Activated CD4-positive, alpha-beta T cell treated with anti-CD3 and anti-CD28 coated beads, Interleukin-2, Interleukin-4, amounts not matched to agents 100 ng/mL and 50 ng/mL, durations not matched to agents 16 hours and 8 hours (primary cell): Measurements from ENCODE around the gene CSNK1D.

ENCODE experiments used
- DNase-seq: peaks from one replicate; pipeline ENCODE4 v3.0.0-alpha.2; 2020; ENCODE audit warnings: low spot score

The CSNK1D gene

GRCh38 chr17:82228842-82229697, 44.4 kb downstream of the CSNK1D start, which contains the start of gene SLC16A3:
TSS of gene SLC16A3 (plus strand) at chr17:82229042. CDS start at chr17:82236009, 6,967 bp downstream.
- DNase-seq = peak; percentile 42

DNA sequence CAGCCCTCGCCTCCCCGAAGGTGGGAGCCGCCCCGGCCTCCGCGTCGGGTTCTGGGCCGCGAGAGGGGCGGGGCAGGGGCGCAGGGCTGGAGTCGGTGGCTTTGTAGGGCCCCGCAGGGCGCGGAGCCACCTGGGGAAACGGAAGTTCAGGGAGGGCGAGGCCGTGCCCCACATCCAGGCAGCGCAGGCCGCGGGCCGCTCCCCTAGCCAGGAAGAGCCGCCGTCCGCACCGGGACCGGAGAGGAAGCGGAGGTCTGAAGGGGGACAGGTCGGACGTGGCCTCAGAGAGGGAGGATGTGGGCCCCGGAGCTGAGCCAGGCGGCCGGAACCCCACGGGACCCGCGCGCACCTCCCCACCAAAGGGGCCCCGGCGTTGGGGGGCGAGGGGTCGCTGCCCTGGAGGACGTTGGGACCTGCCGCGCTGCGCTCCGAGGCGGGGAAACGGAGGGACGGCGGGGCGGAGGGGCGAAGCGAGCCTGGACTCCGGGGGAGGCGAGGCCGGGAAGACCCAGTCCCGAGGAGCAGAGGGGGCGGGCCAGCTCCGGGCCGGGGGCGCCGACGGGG, 45.1 kb downstream of the CSNK1D start:
- peak; percentile 49 for DNase-seq

GRCh38 chr17:82227629-82228277, 45.7 kb downstream of the CSNK1D start:
- no peak for DNase-seq

- no peak for DNase-seq
Observed at GRCh38 chr17:82226809-82227628, 46.5 kb downstream of the CSNK1D start.

DNA sequence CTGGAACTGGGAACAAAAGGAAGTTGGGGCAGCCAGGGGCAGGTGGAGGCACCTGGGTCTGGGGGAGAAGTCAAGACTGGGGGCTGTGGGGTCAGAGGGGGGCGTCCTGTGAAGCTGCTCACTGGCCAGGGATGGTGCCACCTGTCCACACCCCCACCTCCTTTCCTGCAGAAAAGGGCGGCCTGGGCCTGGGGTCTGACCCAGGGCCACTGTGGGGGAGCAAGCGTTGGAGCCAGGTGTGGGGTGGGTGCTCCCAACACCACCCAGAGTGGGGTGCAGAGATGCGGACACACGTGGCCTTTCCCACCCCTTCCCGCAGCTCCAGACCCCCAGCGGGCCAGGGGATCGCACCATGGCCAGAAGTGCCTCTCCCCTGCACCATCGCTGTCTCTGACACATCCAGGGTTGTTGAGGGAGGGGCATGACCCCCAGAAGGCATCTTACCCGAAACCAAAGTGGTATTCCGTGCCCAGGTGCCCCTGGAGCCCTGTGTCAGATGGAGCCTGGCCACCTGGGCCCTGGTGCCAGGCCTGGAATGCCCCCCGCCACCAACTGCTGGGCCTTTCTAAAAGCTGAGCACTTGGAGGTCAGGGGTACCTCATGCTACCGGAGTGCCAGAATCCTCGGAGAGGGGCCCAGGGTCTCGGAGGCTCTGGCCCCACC, 47.2 kb downstream of the CSNK1D start:
- DNase-seq = no peak

GRCh38 chr17:82225368-82226029, 48.0 kb downstream of the CSNK1D start:
- no peak for DNase-seq

GRCh38 chr17:82224666-82225065, 48.8 kb downstream of the CSNK1D start:
- no peak for DNase-seq

DNA sequence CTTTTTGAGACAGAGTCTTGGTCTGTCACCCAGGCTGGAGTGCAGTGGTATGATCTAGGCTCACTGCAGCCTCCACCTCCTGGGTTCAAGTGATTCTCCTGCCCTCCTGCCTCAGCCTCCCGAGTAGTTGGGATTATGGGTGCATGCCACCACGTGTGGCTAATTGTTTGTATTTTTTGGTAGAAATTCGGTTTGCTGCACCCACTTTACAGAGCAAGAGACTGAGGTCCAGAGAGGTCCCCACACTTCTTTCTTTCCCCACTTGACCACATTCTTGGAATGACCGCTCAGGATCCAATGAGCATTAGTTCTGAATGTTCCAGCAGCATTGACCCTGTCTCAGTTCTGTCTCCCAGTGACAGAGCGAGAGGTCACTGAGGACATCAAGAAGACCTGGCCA, 50.0 kb downstream of the CSNK1D start:
- DNase-seq = no peak

DNA sequence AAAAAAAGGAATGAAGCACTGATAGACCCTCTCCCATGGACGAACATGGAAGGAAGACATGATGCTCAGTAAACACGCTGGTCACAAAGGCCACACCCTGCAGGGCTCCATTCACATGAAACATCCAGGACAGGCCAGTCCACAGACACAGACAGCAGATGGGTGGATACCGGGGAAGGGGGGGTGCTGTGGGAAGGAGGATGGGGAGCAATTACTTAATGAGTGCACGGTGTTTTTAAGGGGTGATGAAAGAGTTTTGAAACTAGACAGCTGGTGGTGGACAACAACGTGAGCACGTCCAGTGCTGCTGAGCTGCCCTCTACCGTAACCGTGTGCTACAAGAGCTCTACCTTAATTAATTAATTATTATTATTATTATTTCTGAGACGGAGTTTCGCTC, 50.7 kb downstream of the CSNK1D start:
- DNase-seq = no peak

GRCh38 chr17:82221341-82221902, 52.1 kb downstream of the CSNK1D start:
- no peak for DNase-seq

GRCh38 chr17:82219753-82220709, 53.5 kb downstream of the CSNK1D start:
- no peak for DNase-seq

DNA sequence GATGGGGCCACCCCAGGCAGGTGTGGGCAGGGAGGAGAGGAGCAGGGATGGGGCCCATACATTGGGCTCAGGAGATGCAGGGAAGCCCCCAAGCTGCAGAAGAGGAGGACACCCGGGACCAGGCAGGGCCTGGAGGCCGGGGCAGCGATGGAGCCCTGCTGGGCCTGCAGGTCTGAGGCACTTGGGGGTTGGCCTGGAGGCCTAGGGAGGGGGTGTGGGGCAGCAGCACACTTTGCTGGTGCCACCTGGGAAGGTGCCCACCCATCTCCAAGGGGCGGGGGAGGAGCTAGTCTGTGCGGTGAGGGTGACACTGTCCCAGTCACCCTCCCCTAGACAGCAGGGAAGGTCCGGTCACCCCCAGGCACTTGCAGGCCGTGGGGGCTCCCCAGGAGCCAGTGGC, 54.4 kb downstream of the CSNK1D start:
- no peak for DNase-seq

- no peak for DNase-seq
Observed at GRCh38 chr17:82218349-82219075, 55.0 kb downstream of the CSNK1D start.

- no peak for DNase-seq
Observed at GRCh38 chr17:82217530-82218204, 55.8 kb downstream of the CSNK1D start.

GRCh38 chr17:82217120-82217529, 56.4 kb downstream of the CSNK1D start:
- no peak for DNase-seq

DNA sequence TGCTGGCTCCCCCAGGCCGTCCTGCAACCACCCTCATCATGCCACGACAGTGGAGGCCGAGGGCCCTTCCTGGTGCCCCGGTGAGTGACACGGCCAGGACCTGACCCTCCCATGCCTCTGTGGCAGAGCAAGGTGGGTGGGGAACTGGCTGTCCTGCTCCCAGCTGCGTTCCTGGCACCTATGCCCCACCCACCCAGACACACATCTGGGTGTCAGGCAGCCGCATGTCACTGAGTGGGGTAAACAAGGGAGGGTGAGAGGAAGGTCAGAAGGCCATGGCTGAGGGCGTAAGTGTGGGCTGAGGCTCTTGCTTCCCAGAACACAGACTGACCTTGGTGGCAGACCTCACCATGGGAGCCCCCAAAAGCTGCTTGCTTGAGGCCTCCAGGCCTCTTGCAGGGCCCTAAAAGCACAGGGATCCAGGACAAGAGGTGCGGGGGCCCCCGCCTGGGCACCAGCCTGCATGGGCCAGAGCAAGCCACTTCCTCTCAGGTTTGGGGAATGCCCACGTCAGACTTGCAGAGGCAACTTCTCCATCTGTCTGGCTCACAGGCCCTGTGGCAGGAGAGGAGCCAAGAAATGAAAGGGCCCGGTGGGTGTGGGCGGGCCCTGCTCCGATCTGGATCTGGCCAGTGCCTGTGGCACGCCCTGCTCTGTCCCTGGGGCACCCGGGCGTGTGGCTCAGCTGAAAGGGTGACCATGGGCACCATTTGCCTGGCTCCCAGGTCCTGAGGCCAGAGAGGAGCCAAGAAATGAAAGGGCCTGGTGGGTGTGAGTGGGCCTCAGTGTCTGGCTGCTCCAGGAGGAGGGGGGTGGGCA, 57.0 kb downstream of the CSNK1D start:
- DNase-seq = peak; percentile 50

DNA sequence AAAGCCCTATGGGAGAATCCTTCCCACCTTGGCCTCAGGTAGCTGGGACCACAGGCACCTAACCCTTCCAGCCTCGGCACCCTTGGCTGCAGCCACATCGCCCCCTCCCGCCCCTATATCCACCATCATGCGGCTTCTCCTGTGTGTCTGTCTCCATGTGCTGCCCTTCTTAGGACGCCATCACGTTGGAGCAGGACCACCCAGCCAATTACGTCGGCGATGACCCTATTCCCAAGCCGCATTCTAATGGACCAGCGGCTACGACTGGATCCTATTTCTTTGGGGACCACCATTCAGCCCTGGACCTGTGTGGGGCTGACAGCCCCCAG, 57.6 kb downstream of the CSNK1D start:
- DNase-seq = no peak
